HG02678 (cell line): ENCODE measurements around the gene CENPB.
"Not testable (repeated sequence)": the region's sequence is repeated elsewhere in the genome, so short reads cannot be mapped to it uniquely, and the experiment has no call there.

Experiments
- ATAC-seq: cut with Tn5 transposase; IDR thresholded peaks from one replicate; pipeline ENCODE4 v1.9.1; 2021; ENCODE audit warnings: mild to moderate bottlenecking, moderate library complexity; ENCODE audit not compliant: unreplicated experiment

CENPB gene

GRCh38 chr20:3789201-3789600, 2.7 kb upstream of the CENPB start:
- not testable (repeated sequence) for ATAC-seq

GRCh38 chr20:3788685-3789155, 2.2 kb upstream of the CENPB start:
- ATAC-seq = no peak

- ATAC-seq = no peak
Observed at GRCh38 chr20:3787324-3788014, 929 bp upstream of the CENPB start.

GRCh38 chr20:3786126-3786484, 435 bp downstream of the CENPB start:
- peak; percentile 30 for ATAC-seq

- no peak for ATAC-seq
Observed at GRCh38 chr20:3785240-3786125, 1.1 kb downstream of the CENPB start.

GRCh38 chr20:3784863-3785239, 1.7 kb downstream of the CENPB start:
- no peak for ATAC-seq

GRCh38 chr20:3784216-3784853, 2.2 kb downstream of the CENPB start:
- no peak for ATAC-seq

- ATAC-seq = no peak
Observed at GRCh38 chr20:3783511-3784195, 2.9 kb downstream of the CENPB start.

- no peak for ATAC-seq
Observed at GRCh38 chr20:3783068-3783489, 3.5 kb downstream of the CENPB start.

- no peak for ATAC-seq
Observed at GRCh38 chr20:3782597-3782996, 3.9 kb downstream of the CENPB start.

- ATAC-seq = peak; percentile 67
Observed at GRCh38 chr20:3781153-3781910, 5.2 kb downstream of the CENPB start, which contains the start of gene SPEF1. Gene SPEF1 (minus strand): TSS chr20:3781448. CDS start chr20:3781287, 161 bp downstream.

- no peak for ATAC-seq
Observed at GRCh38 chr20:3778976-3779375, 7.6 kb downstream of the CENPB start.

- no peak for ATAC-seq
Observed at GRCh38 chr20:3777716-3778629, 8.6 kb downstream of the CENPB start.

- no peak for ATAC-seq
Observed at GRCh38 chr20:3777381-3777715, 9.2 kb downstream of the CENPB start.

GRCh38 chr20:3775457-3776108, 11.0 kb downstream of the CENPB start:
- no peak for ATAC-seq

GRCh38 chr20:3771552-3772058, 14.9 kb downstream of the CENPB start:
- ATAC-seq = no peak

- peak; percentile 31 for ATAC-seq
Observed at GRCh38 chr20:3768342-3769130, 18.0 kb downstream of the CENPB start.
